NCI-H345 (cell line): ENCODE results near the gene MYOM1.

Experiments
- DNase-seq: peaks from one replicate; lab custom pipeline; 2025; lab: John Stamatoyannopoulos, UW

The MYOM1 gene

GRCh38 chr18:3118195-3119010, 101.4 kb downstream of the MYOM1 start:
- DNase-seq, result no peak

- no peak for DNase-seq
Observed at GRCh38 chr18:3117493-3118192, 102.1 kb downstream of the MYOM1 start.

DNA sequence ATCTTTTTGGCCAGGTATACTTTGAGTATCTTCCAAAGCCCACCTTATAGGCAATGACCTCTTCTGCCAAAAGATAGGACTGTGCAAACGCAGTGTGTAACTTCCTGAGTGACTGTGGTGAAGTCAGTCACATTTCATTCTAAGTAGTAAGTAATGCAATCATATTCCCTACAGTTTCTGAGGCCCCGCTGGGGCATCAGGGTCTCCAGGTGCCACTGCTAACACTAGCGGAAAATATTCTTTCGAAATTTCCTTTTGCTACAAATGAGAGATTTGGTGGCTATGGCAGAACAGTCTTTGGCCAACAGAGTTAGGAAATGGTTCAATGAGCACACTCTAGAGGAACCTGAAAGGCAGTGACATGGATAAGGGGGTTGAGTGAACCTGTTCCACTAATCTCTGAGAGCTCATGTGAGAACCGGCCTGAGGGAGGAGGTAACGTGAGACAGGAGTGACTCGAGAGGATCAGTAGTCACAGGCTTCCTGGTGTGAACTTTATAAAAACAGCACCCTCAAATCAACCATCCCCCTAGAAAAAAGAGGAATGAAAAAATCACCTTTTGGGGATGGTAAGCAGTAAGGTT, 104.2 kb downstream of the MYOM1 start:
- no peak for DNase-seq

- DNase-seq, result no peak
Observed at GRCh38 chr18:3114451-3114850, 105.3 kb downstream of the MYOM1 start.

- DNase-seq, result no peak
Observed at GRCh38 chr18:3114026-3114425, 105.7 kb downstream of the MYOM1 start.

DNA sequence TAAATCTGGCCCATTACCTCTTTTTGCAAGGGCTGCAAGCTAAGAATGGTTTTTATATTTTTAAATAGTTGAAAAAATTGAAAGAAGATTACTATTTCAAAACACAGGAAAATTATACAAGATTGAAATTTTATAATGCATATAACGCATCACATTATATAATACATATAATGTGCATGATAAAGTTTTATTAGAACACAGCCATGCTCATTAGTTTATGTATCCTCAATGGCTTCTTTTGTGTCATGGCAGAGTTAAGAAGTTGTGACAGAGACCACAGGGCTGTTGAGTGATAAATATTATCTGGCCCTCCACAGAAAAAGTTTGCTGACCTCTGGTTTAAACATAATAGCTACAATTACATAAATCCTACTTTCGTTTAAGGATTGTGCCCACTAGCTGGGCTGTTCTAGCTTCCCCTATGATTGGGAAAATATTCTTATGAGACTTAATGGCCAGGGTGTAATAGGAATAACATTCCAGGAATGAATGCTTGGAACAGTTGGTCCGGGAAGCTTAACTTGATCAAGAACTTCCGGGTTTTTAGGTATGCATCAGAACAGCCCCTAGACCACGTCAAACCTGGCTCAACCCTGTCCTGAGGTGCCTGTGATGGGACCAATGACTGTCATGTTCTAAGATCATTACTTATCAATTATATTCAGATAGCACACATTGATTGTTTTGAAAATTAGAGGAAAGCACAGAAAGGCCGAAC, 108.1 kb downstream of the MYOM1 start:
- DNase-seq, result no peak

DNA sequence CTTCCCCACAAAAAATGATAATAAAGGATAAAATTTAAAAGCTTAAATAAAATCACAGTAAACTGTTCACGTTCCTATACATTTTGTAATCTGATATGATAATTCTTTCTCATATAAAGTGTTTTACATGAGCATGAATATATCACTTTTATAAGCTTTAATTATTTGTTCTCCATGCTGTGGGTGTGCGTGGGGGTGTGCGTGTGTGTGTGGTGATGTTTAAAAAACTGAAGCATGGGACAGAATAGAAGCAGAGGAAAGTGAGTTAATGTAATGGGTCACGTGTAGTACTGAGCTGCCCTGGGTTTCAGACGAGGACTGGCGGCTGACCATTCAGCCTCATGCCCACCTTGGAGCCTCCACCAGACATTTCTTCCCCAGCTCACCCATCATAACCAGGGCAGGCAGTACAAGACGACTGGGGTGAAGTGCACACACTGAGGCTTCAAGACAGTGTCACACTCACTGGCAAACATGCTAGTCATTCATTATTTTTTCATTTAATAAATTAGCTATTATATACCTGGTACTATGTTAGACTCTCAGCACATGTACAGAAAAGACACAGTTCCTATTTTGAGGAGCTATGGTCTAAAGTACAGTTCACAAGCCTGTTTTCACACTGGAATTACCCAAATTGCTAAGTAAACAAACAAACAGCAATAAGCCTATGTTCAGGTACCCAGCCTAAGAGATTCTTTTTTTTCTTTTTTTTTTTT, 109.6 kb downstream of the MYOM1 start:
- DNase-seq, result no peak

GRCh38 chr18:3107740-3108151, 112.0 kb downstream of the MYOM1 start:
- no peak for DNase-seq

DNA sequence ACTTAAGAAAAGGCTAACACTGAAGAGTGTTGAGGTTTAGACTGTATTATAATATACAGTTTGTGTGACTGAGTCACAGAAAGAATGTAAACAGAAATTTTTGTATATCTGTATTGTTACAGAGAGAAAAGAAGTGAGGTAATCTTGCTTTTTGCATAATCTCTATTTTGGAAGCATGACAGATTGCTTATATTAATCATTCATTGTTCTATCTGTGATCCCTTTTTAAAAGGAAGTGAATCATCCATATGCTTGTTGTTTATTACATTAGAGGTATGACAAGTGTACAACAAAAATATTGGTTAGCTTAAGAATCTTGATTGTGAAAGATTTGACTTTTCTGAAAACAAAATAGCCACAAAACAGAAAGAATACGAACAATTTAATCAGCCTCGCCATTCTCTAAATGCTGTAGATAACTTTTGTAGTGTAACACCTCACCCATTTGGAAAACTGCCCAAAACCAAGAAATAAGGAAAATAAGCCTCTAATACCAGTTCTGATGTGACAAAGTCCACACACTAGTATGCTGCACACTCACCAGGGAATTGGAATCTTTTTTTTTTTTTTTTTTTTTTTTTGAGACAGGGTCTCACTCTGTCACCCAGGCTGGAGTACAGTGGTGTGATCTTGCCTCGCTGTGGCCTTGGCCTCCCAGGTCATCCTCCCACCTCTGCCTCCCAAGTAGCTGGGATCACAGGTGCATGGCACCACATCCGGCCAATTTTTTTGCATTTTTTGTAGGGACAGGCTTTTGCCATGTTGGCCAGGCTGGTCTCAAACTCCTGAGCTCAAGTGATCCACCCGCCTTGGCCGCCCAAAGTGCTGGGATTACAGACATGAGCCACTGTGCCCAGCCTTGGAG, 115.3 kb downstream of the MYOM1 start:
- DNase-seq, result no peak

DNA sequence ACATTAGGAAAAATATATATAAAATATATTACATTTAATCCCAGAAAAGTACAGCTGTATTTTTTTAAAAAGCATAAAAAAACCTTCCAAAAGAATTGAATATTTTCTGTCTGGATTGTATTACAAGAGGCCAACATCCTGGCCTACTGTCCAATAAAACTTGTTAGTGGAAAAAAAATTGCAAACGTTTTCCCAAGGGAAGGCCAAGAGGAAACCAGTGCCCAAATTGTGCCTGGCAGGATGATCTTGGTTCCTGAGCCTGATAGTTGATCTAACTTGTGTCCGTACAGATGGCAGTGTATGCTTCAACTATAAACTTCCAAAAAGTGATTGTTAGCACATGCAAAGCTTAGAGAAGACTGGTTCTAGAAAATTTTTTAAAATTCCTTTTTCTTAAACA, 116.2 kb downstream of the MYOM1 start:
- DNase-seq, result no peak

DNA sequence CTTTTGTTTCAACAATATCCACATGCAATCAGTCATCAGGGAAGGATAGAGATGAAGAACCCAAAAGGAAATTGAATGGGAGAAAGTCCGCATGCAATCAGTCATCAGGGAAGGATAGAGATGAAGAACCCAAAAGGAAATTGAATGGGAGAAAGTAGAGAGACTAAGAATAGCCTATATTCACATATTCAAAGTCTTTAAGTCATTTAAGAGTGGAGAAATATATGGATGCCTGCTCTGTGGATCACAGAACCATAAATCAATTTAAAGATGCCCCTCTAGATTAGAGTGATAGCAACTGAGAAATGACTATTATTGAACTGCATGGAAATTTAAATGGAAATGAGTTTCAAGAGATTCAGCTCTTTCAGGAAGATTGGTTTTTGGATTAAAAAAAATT, 116.8 kb downstream of the MYOM1 start:
- DNase-seq, result no peak

- no peak for DNase-seq
Observed at GRCh38 chr18:3100498-3101132, 119.2 kb downstream of the MYOM1 start.

- DNase-seq, result no peak
Observed at GRCh38 chr18:3099327-3099726, 120.4 kb downstream of the MYOM1 start.

GRCh38 chr18:3097082-3097481, 122.7 kb downstream of the MYOM1 start:
- no peak for DNase-seq

- DNase-seq, result no peak
Observed at GRCh38 chr18:3095921-3096320, 123.8 kb downstream of the MYOM1 start.

DNA sequence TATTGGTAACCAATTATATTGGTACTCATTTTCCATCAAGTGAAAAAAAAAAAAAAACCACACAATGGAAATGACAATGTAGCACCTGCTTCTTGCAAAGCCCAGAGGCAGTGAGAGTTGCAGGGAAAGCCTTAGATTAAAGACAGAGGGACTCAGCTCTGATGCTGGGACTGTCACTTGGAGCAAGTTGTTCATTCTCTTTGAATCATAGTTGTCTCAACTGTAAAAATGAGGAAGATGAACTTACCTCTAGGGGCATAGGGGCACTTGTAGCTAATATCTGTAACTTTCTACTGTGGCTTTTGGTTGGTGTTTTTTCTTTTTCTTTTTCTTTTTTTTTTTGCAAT, 125.5 kb downstream of the MYOM1 start:
- DNase-seq, result peak; percentile 60

GRCh38 chr18:3093624-3094337, 126.0 kb downstream of the MYOM1 start:
- no peak for DNase-seq

- DNase-seq, result no peak
Observed at GRCh38 chr18:3092727-3093126, 127.0 kb downstream of the MYOM1 start.

DNA sequence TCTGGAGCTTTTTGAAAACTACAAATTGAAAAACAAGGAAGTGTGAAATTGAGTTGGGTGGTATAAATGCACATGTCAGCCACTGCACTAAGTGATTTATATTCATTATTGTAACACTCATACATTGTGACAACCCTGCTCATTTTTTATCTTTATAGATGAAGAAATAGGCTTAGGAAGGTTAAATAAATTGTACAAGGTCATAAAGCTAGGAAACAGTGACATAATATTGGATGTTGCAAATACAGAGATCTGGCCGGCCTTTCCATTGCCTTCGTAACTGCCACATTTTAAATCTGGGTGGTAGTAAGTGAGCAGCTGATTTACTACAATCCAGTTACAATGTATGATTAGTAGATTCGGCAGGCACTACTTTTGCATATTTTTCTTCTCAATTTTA, 130.2 kb downstream of the MYOM1 start:
- no peak for DNase-seq

DNA sequence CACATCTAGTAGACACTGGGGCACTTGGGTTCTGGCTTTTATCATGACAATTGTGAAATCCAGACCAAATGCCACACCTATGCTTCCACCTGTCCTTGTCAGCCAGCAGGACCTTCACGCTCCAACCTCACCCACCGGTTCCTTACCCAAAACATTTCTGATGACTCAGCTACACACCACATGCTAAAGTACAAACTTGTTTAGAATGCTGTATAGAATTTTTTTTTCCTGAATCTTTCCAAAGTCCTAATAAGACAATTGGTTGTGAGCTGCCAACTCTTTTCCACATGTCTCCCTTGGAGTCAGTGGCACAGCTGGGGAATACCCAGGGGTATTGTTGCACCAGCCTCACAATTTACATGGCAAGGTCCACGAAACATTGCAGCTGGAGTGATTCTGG, 131.3 kb downstream of the MYOM1 start:
- no peak for DNase-seq
